Body of pancreas (tissue), 4 donors: ENCODE data around the gene ECE2. TPM values are rescaled to one million over a fixed set of nuclear protein-coding genes. Genes with fewer than 3 reads are reported as not detected.
A peak's percentile ranks its signal among the peaks of the same experiment; 100 is the strongest.

Experiments used
- ATAC-seq: fragments of 150-250 bp; one replicate; pipeline ENCODE4 v1.9.1; 2016
- DNase-seq, 4 donors: peaks; one replicate each; pipeline ENCODE4 v3.0.0-alpha.2; 2019
- H3K27ac ChIP-seq, 4 donors: fragments of 200-600 bp; sonication (generic); 1 replicate in 3 of 4; 2 replicates in 1 of 4; pipeline versions ENCODE4 v1.5.1 to v1.6.1; 2016 to 2019; ENCODE audit warnings: mild to moderate bottlenecking in 1 of 4, mixed read lengths in 1 of 4, moderate library complexity in 1 of 4
- H3K27me3 ChIP-seq, 2 donors: fragments of 200-600 bp; sonication (generic); one replicate each; pipeline ENCODE4 v1.6.0; 2016; ENCODE audit warnings: mild to moderate bottlenecking in 1 of 2
- H3K36me3 ChIP-seq, 2 donors: fragments of 200-600 bp; sonication (generic); replicated peaks in 1 of 2; 2 replicates each; pipeline ENCODE4 v1.5.1; 2016; ENCODE audit warnings: low read depth in 2 of 2; ENCODE audit not compliant: insufficient read depth in 1 of 2
- H3K4me1 ChIP-seq: fragments of 200-600 bp; sonication (generic); one replicate; pipeline ENCODE4 v1.6.0; 2016
- H3K4me3 ChIP-seq, 2 donors: fragments of 200-600 bp; sonication (generic); 1 replicate in 1 of 2; 2 replicates in 1 of 2; pipeline ENCODE4 v1.5.1; 2016 to 2019
- H3K9me3 ChIP-seq, 3 donors: fragments of 200-600 bp; sonication (generic); 1 replicate in 2 of 3; 2 replicates in 1 of 3; pipeline ENCODE4 v1.5.1; 2016
- CTCF ChIP-seq, 7 experiments: fragments of 450-650 bp in 4 of 7; fragments of 200-600 bp in 3 of 7; sonication (generic) in 3 of 7; IDR thresholded peaks; one replicate each; pipeline ENCODE4 v1.5.1; 2016 to 2019; ENCODE audit warnings: antibody characterized with exemption in 7 of 7
- POLR2A ChIP-seq, 3 donors: fragments of 450-650 bp; IDR thresholded peaks; one replicate each; pipeline ENCODE4 v1.6.1; 2016; ENCODE audit warnings: antibody characterized with exemption in 3 of 3, mild to moderate bottlenecking in 2 of 3
- WGBS, 2 donors: methylation state at CpG; one replicate each; pipeline ENCODE4 v1.1.5; 2017; 5-methylcytosine and 5-hydroxymethylcytosine counted together
- intact Hi-C: fragments of 100-400 bp; cut with DNase I; formaldehyde crosslinking; loops from one replicate; pipeline ENCODE4 v1.15.1; 2023
- total RNA-seq, 2 donors: library from RNA; depleted of rRNA; stranded (reverse); fragments of >200 nt; gene quantifications; one replicate each; pipeline ENCODE4 v1.1.0, GENCODE V29; 2016

ECE2 gene
- total RNA-seq, 2 donors from 2014 or later = 11.7 to 18.8 TPM

GRCh38 chr3:184299488-184300377 lies 23.9 kb downstream of the ECE2 start:
- TF ChIP-seq POLR2A (IDR thresholded peaks at IDR 0.05) (no peak), CTCF (IDR thresholded peaks at IDR 0.05) (no peak)
- Histone ChIP-seq H3K27ac (peak overlapping the region; percentile 17 to 84 (median 49)), H3K36me3 (peaks cover 11 to 24% of the 10 kb centered on the region in 2 donors), H3K4me1 (peaks cover 29% of the 10 kb centered on the region), H3K27me3 (no peaks in the 10 kb centered on the region), H3K4me3 (peak overlapping the region; percentile 49 to 85), H3K9me3 (no peaks in the 10 kb centered on the region)
- intact Hi-C loops = no loop called here
- ATAC-seq (no peak), DNase-seq (no peak)
- WGBS, 2 donors = 13 to 23% methylated on average over 21 to 29 of the region's 29 CpGs

GRCh38 chr3:184300378-184300720 lies 24.5 kb downstream of the ECE2 start:
- WGBS, 2 donors = 60 to 76% methylated on average over 3 of the region's 3 CpGs
- Histone ChIP-seq H3K4me1 (peaks cover 29% of the 10 kb centered on the region), H3K27ac (no peak overlapping the region), H3K4me3 (no peak overlapping the region), H3K36me3 (peaks cover 11 to 24% of the 10 kb centered on the region in 2 donors), H3K27me3 (no peaks in the 10 kb centered on the region), H3K9me3 (no peaks in the 10 kb centered on the region)
- ATAC-seq (no peak), DNase-seq (no peak)
- intact Hi-C loops = no loop called here
- no peak for TF ChIP-seq CTCF (IDR thresholded peaks at IDR 0.05)
- no peak for TF ChIP-seq POLR2A (IDR thresholded peaks at IDR 0.05)

- peak; percentile 57 for ATAC-seq
- Histone ChIP-seq H3K27ac (no peak overlapping the region), H3K4me3 (no peak overlapping the region), H3K27me3 (no peaks in the 10 kb centered on the region), H3K9me3 (no peaks in the 10 kb centered on the region), H3K4me1 (peaks cover 3% of the 10 kb centered on the region), H3K36me3 (peaks cover 16 to 44% of the 10 kb centered on the region in 2 donors)
- DNase-seq = no peak
- 26 to 33% methylated on average over 1 of the region's 1 CpG for WGBS, 2 donors
- intact Hi-C loops = no loop called here
- TF ChIP-seq POLR2A (IDR thresholded peaks at IDR 0.05) (no peak), CTCF (IDR thresholded peaks at IDR 0.05) (peak; percentile 9 to 45 (median 32))
Observed at GRCh38 chr3:184305577-184305976, 29.8 kb downstream of the ECE2 start.

GRCh38 chr3:184306341-184306972 lies 30.6 kb downstream of the ECE2 start:
- H3K27ac ChIP-seq = no peak overlapping the region
- peaks cover 16 to 42% of the 10 kb centered on the region in 2 donors for H3K36me3 ChIP-seq
- no peak for ATAC-seq
- TF ChIP-seq POLR2A (IDR thresholded peaks at IDR 0.05) = no peak
- no peak for TF ChIP-seq CTCF (IDR thresholded peaks at IDR 0.05)
- H3K4me3 ChIP-seq = no peak overlapping the region
- no peaks in the 10 kb centered on the region for H3K9me3 ChIP-seq
- no peaks in the 10 kb centered on the region for H3K27me3 ChIP-seq
- 71 to 80% methylated on average over 4 of the region's 4 CpGs for WGBS, 2 donors
- DNase-seq = no peak
- H3K4me1 ChIP-seq = no peaks in the 10 kb centered on the region
- intact Hi-C loops = no loop called here
